GM19438 (cell line): Measurements from ENCODE around the gene SSBP2.

Source experiments
- ATAC-seq: cut with Tn5 transposase; IDR thresholded peaks from one replicate; pipeline ENCODE4 v1.9.1; 2021; ENCODE audit warnings: low read depth; ENCODE audit not compliant: unreplicated experiment

Gene SSBP2

GRCh38 chr5:81751009-81751835, at the start of gene SSBP2:
SSBP2 (minus strand) TSS chr5:81751097; CDS start chr5:81751042, 55 bp downstream.
- peak; percentile 66 for ATAC-seq

- ATAC-seq: no peak
Measured at GRCh38 chr5:81795666-81796065, 44.8 kb upstream of the SSBP2 start.

GRCh38 chr5:81794226-81794625, 43.3 kb upstream of the SSBP2 start:
- no peak for ATAC-seq

- ATAC-seq: no peak
Measured at GRCh38 chr5:81790336-81790735, 39.4 kb upstream of the SSBP2 start.

- ATAC-seq: no peak
Measured at GRCh38 chr5:81789033-81789432, 38.1 kb upstream of the SSBP2 start.

GRCh38 chr5:81788329-81788728, 37.4 kb upstream of the SSBP2 start:
- ATAC-seq: no peak

- no peak for ATAC-seq
Measured at GRCh38 chr5:81787474-81788242, 36.8 kb upstream of the SSBP2 start.

- no peak for ATAC-seq
Measured at GRCh38 chr5:81786991-81787390, 36.1 kb upstream of the SSBP2 start.

GRCh38 chr5:81786496-81786895, 35.6 kb upstream of the SSBP2 start:
- ATAC-seq: no peak

GRCh38 chr5:81785322-81785721, 34.4 kb upstream of the SSBP2 start:
- no peak for ATAC-seq

- ATAC-seq: no peak
Measured at GRCh38 chr5:81783401-81783800, 32.5 kb upstream of the SSBP2 start.

GRCh38 chr5:81782811-81783210, 31.9 kb upstream of the SSBP2 start:
- ATAC-seq: no peak

GRCh38 chr5:81779916-81780266, 29.0 kb upstream of the SSBP2 start:
- no peak for ATAC-seq

GRCh38 chr5:81779125-81779915, 28.4 kb upstream of the SSBP2 start:
- ATAC-seq: peak; percentile 91

- no peak for ATAC-seq
Measured at GRCh38 chr5:81778642-81779041, 27.7 kb upstream of the SSBP2 start.

GRCh38 chr5:81776258-81776657, 25.4 kb upstream of the SSBP2 start:
- ATAC-seq: no peak

- no peak for ATAC-seq
Measured at GRCh38 chr5:81774374-81774773, 23.5 kb upstream of the SSBP2 start.

- no peak for ATAC-seq
Measured at GRCh38 chr5:81773574-81773973, 22.7 kb upstream of the SSBP2 start.

GRCh38 chr5:81773161-81773560, 22.3 kb upstream of the SSBP2 start:
- no peak for ATAC-seq

- no peak for ATAC-seq
Measured at GRCh38 chr5:81772488-81772887, 21.6 kb upstream of the SSBP2 start.

- ATAC-seq: no peak
Measured at GRCh38 chr5:81768935-81769452, 18.1 kb upstream of the SSBP2 start.
